Mucosa of rectum (tissue), 2 donors: ENCODE data around the gene SORCS2.
"Not testable (repeated sequence)": the region's sequence is repeated elsewhere in the genome, so short reads cannot be mapped to it uniquely, and the experiment has no call there.

Experiments
- H3K27ac ChIP-seq, 2 donors: one replicate each; pipeline ENCODE4 v1.7.0; 2013; ENCODE audit warnings: inconsistent platforms in 2 of 2, low read depth in 2 of 2, low read length in 2 of 2
- H3K27me3 ChIP-seq, 2 donors: one replicate each; pipeline ENCODE4 v1.7.0; 2013; ENCODE audit warnings: low read length in 2 of 2; ENCODE audit not compliant: control insufficient read depth in 2 of 2, insufficient read depth in 2 of 2
- H3K36me3 ChIP-seq, 2 donors: one replicate each; pipeline ENCODE4 v1.7.0; 2013; ENCODE audit warnings: low read length in 2 of 2; ENCODE audit not compliant: control insufficient read depth in 2 of 2, insufficient read depth in 2 of 2
- H3K4me1 ChIP-seq, 2 donors: one replicate each; pipeline ENCODE4 v1.7.0; 2013; ENCODE audit warnings: low read length in 2 of 2, mild to moderate bottlenecking in 1 of 2; ENCODE audit not compliant: control insufficient read depth in 2 of 2, insufficient read depth in 2 of 2
- H3K4me3 ChIP-seq, 2 donors: one replicate each; pipeline ENCODE4 v1.7.0; 2013; ENCODE audit warnings: low read length in 2 of 2
- H3K9ac ChIP-seq, 2 donors: one replicate each; pipeline ENCODE4 v1.7.0; 2013; ENCODE audit warnings: low read length in 2 of 2, low read depth in 1 of 2, mild to moderate bottlenecking in 1 of 2
- H3K9me3 ChIP-seq, 2 donors: one replicate each; pipeline ENCODE4 v1.7.0; 2013; ENCODE audit warnings: low read length in 2 of 2; ENCODE audit not compliant: control insufficient read depth in 2 of 2
- donor health status: healthy.
- donor health status: Normal muscosa, but diverticular disease.

SORCS2 gene

GRCh38 chr4:7593646-7594412, 401.5 kb downstream of the SORCS2 start:
- Histone ChIP-seq H3K4me3 (no peak overlapping the region), H3K27me3 (no peaks in the 10 kb centered on the region), H3K4me1 (no peaks in the 10 kb centered on the region), H3K9ac (no peak overlapping the region), H3K9me3 (no peaks in the 10 kb centered on the region), H3K27ac (no peak overlapping the region), H3K36me3 (no peaks in the 10 kb centered on the region)

- Histone ChIP-seq H3K9ac (no peak overlapping the region), H3K36me3 (no peaks in the 10 kb centered on the region), H3K4me3 (no peak overlapping the region), H3K9me3 (no peaks in the 10 kb centered on the region), H3K27me3 (no peaks in the 10 kb centered on the region), H3K4me1 (no peaks in the 10 kb centered on the region), H3K27ac (no peak overlapping the region)
Measured at GRCh38 chr4:7595934-7596461, 403.7 kb downstream of the SORCS2 start.

- H3K9me3 ChIP-seq, result no peaks in the 10 kb centered on the region
- H3K27me3 ChIP-seq, result no peaks in the 10 kb centered on the region
- H3K4me3 ChIP-seq, result no peak overlapping the region
- H3K36me3 ChIP-seq, result no peaks in the 10 kb centered on the region
- no peaks in the 10 kb centered on the region for H3K4me1 ChIP-seq
- H3K27ac ChIP-seq, result no peak overlapping the region
- H3K9ac ChIP-seq, result no peak overlapping the region
Measured at GRCh38 chr4:7596918-7597606, 404.7 kb downstream of the SORCS2 start.

- Histone ChIP-seq H3K36me3 (no peaks in the 10 kb centered on the region), H3K9ac (no peak overlapping the region), H3K9me3 (no peaks in the 10 kb centered on the region), H3K4me3 (no peak overlapping the region), H3K27me3 (no peaks in the 10 kb centered on the region), H3K4me1 (no peaks in the 10 kb centered on the region), H3K27ac (no peak overlapping the region)
Measured at GRCh38 chr4:7598939-7599790, 406.8 kb downstream of the SORCS2 start.

GRCh38 chr4:7600247-7600646, 407.9 kb downstream of the SORCS2 start:
- H3K9ac ChIP-seq, result no peak overlapping the region
- no peaks in the 10 kb centered on the region for H3K27me3 ChIP-seq
- no peak overlapping the region for H3K27ac ChIP-seq
- H3K9me3 ChIP-seq, result no peaks in the 10 kb centered on the region
- H3K4me1 ChIP-seq, result no peaks in the 10 kb centered on the region
- H3K4me3 ChIP-seq, result no peak overlapping the region
- H3K36me3 ChIP-seq, result no peaks in the 10 kb centered on the region

- not testable (repeated sequence) for H3K27ac ChIP-seq, H3K9me3 ChIP-seq, H3K36me3 ChIP-seq, H3K27me3 ChIP-seq, H3K4me1 ChIP-seq, H3K4me3 ChIP-seq, H3K9ac ChIP-seq
Measured at GRCh38 chr4:7602166-7602565, 409.8 kb downstream of the SORCS2 start.

- Histone ChIP-seq H3K4me1 (no peaks in the 10 kb centered on the region), H3K9me3 (no peaks in the 10 kb centered on the region), H3K4me3 (no peak overlapping the region), H3K9ac (no peak overlapping the region), H3K27ac (no peak overlapping the region), H3K36me3 (no peaks in the 10 kb centered on the region), H3K27me3 (no peaks in the 10 kb centered on the region)
Measured at GRCh38 chr4:7607156-7607910, 415.0 kb downstream of the SORCS2 start.

- Histone ChIP-seq H3K27ac (no peak overlapping the region), H3K36me3 (no peaks in the 10 kb centered on the region), H3K4me1 (no peaks in the 10 kb centered on the region), H3K9ac (no peak overlapping the region), H3K27me3 (no peaks in the 10 kb centered on the region), H3K9me3 (no peaks in the 10 kb centered on the region), H3K4me3 (no peak overlapping the region)
Measured at GRCh38 chr4:7608046-7608445, 415.7 kb downstream of the SORCS2 start.

GRCh38 chr4:7609316-7609715, 417.0 kb downstream of the SORCS2 start:
- Histone ChIP-seq H3K27ac (no peak overlapping the region), H3K4me1 (no peaks in the 10 kb centered on the region), H3K36me3 (no peaks in the 10 kb centered on the region), H3K9me3 (no peaks in the 10 kb centered on the region), H3K27me3 (no peaks in the 10 kb centered on the region), H3K4me3 (no peak overlapping the region), H3K9ac (no peak overlapping the region)
